Lower leg skin (tissue), 3 donors: ENCODE results near the gene CREBBP.

ENCODE experiments used
- POLR2A ChIP-seq, 2 donors: fragments of 450-650 bp; IDR thresholded peaks; one replicate each; pipeline ENCODE4 v1.6.1; 2016 to 2017; ENCODE audit warnings: antibody characterized with exemption in 2 of 2, mild to moderate bottlenecking in 1 of 2, moderate library complexity in 1 of 2
- TF ChIP-seq, protein P1 (sequence below), 3 donors: fragments of 450-650 bp; IDR thresholded peaks; one replicate each; pipeline ENCODE4 v1.5.1; 2016; ENCODE audit warnings: antibody characterized with exemption in 3 of 3, mild to moderate bottlenecking in 3 of 3, moderate library complexity in 2 of 3

DNA sequence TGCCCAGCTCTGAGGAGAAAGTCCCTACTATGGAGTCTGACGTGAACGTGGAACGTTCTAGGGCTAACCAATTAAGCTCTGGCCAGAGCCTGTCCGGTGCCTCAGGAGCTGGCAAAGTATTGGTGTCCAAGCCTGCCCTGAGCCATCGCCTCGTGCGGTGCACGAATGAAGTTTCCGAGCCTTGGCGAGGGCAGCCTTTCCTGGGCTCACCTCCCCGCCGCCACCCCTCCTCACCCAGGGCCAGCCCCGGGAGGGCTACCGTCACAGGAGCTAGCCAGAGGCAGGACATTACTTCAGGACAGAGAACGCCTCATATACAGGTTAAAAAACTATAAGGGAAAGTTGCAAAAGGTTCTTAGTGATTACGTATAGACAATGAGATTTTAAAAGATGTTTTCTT, 139.6 kb downstream of the CREBBP start:
- TF ChIP-seq, protein P1, sequence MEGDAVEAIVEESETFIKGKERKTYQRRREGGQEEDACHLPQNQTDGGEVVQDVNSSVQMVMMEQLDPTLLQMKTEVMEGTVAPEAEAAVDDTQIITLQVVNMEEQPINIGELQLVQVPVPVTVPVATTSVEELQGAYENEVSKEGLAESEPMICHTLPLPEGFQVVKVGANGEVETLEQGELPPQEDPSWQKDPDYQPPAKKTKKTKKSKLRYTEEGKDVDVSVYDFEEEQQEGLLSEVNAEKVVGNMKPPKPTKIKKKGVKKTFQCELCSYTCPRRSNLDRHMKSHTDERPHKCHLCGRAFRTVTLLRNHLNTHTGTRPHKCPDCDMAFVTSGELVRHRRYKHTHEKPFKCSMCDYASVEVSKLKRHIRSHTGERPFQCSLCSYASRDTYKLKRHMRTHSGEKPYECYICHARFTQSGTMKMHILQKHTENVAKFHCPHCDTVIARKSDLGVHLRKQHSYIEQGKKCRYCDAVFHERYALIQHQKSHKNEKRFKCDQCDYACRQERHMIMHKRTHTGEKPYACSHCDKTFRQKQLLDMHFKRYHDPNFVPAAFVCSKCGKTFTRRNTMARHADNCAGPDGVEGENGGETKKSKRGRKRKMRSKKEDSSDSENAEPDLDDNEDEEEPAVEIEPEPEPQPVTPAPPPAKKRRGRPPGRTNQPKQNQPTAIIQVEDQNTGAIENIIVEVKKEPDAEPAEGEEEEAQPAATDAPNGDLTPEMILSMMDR (IDR thresholded peaks at IDR 0.05) = no peak
- TF ChIP-seq POLR2A (IDR thresholded peaks at IDR 0.05) = no peak
